Hepatocyte (in vitro differentiated cells): ENCODE results near the gene LMX1B. TPM values are rescaled to one million over a fixed set of nuclear protein-coding genes. Genes with fewer than 3 reads are reported as not detected.

Experiments
- DNase-seq: peaks from one replicate; pipeline ENCODE4 v3.0.0-alpha.2; 2016; ENCODE audit warnings: low spot score
- H2AFZ ChIP-seq: fragments of 200-600 bp; sonication (generic); 2 replicates; pipeline ENCODE4 v1.6.0; 2016; ENCODE audit warnings: antibody characterized with exemption, mild to moderate bottlenecking
- H3K27ac ChIP-seq: fragments of 200-600 bp; sonication (generic); 2 replicates; pipeline ENCODE4 v1.5.1; 2016; ENCODE audit warnings: mild to moderate bottlenecking
- H3K27me3 ChIP-seq: fragments of 200-600 bp; sonication (generic); 2 replicates; pipeline ENCODE4 v1.6.1; 2016
- H3K36me3 ChIP-seq: fragments of 200-600 bp; sonication (generic); replicated peaks from 2 replicates; pipeline ENCODE4 v1.5.1; 2016; ENCODE audit warnings: low read depth; ENCODE audit not compliant: insufficient read depth
- H3K4me1 ChIP-seq: fragments of 200-600 bp; sonication (generic); 2 replicates; pipeline ENCODE4 v1.5.1; 2016; ENCODE audit warnings: mild to moderate bottlenecking, moderate library complexity; ENCODE audit not compliant: insufficient read depth
- H3K4me2 ChIP-seq: fragments of 200-600 bp; sonication (generic); 2 replicates; pipeline ENCODE4 v1.6.0; 2016
- H3K4me3 ChIP-seq: fragments of 200-600 bp; sonication (generic); 2 replicates; pipeline ENCODE4 v1.5.1; 2016; ENCODE audit warnings: mild to moderate bottlenecking
- H3K79me2 ChIP-seq: fragments of 200-600 bp; sonication (generic); 2 replicates; pipeline ENCODE4 v1.6.0; 2017; ENCODE audit warnings: mild to moderate bottlenecking
- H3K9me2 ChIP-seq: fragments of 200-600 bp; sonication (generic); replicated peaks from 2 replicates; pipeline ENCODE4 v1.6.0; 2017; ENCODE audit warnings: mild to moderate bottlenecking; ENCODE audit not compliant: insufficient read depth
- H3K9me3 ChIP-seq: fragments of 200-600 bp; sonication (generic); 2 replicates; pipeline ENCODE4 v1.5.1; 2016; ENCODE audit warnings: low read depth, mild to moderate bottlenecking
- H4K20me1 ChIP-seq: fragments of 200-600 bp; sonication (generic); 2 replicates; pipeline ENCODE4 v1.6.0; 2016; ENCODE audit warnings: mild to moderate bottlenecking; ENCODE audit not compliant: insufficient read depth, poor library complexity, severe bottlenecking
- EZH2 ChIP-seq: fragments of 200-600 bp; sonication (generic); IDR thresholded peaks from 2 replicates; pipeline ENCODE4 v1.6.1; 2016; ENCODE audit warnings: antibody characterized with exemption, mild to moderate bottlenecking, borderline replicate concordance
- EZH2phosphoT487 ChIP-seq: fragments of 200-600 bp; sonication (generic); IDR thresholded peaks from one replicate; pipeline ENCODE4 v1.6.1; 2018; ENCODE audit warnings: antibody characterized with exemption, mild to moderate bottlenecking, low read depth, moderate library complexity; ENCODE audit not compliant: unreplicated experiment, severe bottlenecking
- WGBS: methylation state at CpG from one replicate; pipeline ENCODE4 v1.1.6; 2016; ENCODE audit warnings: low lambda C conversion rate; ENCODE audit errors: missing lambda C conversion rate; 5-methylcytosine and 5-hydroxymethylcytosine counted together
- polyA plus RNA-seq: library from polyadenylated mRNA; unstranded; fragments of >200 nt; fragmentation: Nextera tagmentation; extraction: Ambion mirVana; gene quantifications from 2 replicates; pipeline ENCODE4 v1.2.1, GENCODE V29; 2016
- total RNA-seq: library from RNA; depleted of rRNA; stranded (reverse); fragments of >200 nt; gene quantifications from 2 replicates; pipeline ENCODE4 v1.2.3, GENCODE V29; 2014
- TF ChIP-seq, protein P1 (sequence below): fragments of 200-600 bp; sonication (generic); IDR thresholded peaks from 2 replicates; pipeline ENCODE4 v1.5.1; 2016; ENCODE audit warnings: antibody characterized with exemption, mild to moderate bottlenecking; ENCODE audit not compliant: poor library complexity

Gene LMX1B
- total and polyA plus RNA-seq, 2 experiments from 2014 or later = 0.16 TPM; not detected in 1

DNA sequence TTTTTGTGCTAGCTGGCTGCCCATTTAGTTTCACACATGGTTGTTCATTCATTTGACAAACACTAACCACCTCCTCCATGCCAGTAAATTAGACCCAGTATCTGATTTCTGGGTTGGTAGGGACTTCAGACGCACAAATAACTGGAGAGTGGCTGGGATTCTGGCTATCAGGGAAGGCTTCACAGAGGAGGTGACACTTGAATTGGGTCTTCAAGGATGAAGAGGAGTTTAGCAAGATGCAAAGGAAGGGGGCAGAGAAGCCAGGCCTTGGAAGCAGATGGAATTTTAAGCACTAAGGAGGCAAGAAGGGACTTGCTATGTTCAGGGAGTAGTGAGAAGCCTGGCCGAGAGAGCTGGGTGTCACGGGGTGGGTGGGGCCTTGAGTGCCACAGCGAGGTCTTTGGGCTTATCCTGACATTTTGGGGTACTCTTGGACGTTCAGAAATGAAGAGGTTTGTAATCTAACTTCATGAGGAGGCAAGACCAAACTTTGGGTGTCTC lies 71.3 kb downstream of the LMX1B start:
- Histone ChIP-seq H3K4me3 (no peak overlapping the region), H3K9me3 (no peaks in the 10 kb centered on the region), H3K9me2 (no peaks in the 10 kb centered on the region), H3K36me3 (no peaks in the 10 kb centered on the region), H3K4me2 (no peak overlapping the region), H2AFZ (no peak overlapping the region), H4K20me1 (no peaks in the 10 kb centered on the region), H3K27me3 (peaks cover 89% of the 10 kb centered on the region), H3K79me2 (no peaks in the 10 kb centered on the region), H3K4me1 (no peaks in the 10 kb centered on the region), H3K27ac (no peak overlapping the region)
- WGBS = 68% methylated on average over 5 of the region's 5 CpGs
- TF ChIP-seq, protein P1, sequence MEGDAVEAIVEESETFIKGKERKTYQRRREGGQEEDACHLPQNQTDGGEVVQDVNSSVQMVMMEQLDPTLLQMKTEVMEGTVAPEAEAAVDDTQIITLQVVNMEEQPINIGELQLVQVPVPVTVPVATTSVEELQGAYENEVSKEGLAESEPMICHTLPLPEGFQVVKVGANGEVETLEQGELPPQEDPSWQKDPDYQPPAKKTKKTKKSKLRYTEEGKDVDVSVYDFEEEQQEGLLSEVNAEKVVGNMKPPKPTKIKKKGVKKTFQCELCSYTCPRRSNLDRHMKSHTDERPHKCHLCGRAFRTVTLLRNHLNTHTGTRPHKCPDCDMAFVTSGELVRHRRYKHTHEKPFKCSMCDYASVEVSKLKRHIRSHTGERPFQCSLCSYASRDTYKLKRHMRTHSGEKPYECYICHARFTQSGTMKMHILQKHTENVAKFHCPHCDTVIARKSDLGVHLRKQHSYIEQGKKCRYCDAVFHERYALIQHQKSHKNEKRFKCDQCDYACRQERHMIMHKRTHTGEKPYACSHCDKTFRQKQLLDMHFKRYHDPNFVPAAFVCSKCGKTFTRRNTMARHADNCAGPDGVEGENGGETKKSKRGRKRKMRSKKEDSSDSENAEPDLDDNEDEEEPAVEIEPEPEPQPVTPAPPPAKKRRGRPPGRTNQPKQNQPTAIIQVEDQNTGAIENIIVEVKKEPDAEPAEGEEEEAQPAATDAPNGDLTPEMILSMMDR = no peak
- TF ChIP-seq EZH2phosphoT487 (no peak), EZH2 (no peak)
- DNase-seq = no peak

DNA sequence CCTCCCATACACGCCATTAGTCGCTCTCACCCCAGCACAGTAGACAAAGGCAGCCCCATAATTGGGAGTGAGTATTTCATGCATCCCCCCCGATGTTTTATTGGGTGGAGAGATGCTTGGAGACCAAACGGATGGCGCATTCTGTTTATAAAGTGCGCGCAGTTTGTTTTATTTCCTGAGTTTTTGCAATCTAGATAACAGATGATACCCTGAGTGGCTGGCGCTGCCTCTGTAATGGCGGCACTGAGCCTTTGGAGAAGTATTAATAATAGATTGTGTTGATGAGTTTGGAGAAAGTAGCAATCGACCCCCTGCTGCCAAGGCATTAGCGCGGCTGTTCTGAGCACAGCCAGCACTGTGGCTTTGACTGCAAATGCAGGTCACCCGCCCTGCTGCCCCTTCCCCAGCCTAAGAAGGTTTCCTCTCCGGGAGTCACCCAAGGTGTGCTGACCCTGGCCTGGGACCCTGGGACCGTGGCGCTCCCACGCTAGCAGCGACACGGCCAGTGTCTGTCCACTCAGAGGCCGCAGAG lies 74.3 kb downstream of the LMX1B start:
- Histone ChIP-seq H3K27me3 (peaks cover 64% of the 10 kb centered on the region), H3K36me3 (no peaks in the 10 kb centered on the region), H3K4me1 (no peaks in the 10 kb centered on the region), H3K4me3 (no peak overlapping the region), H3K27ac (no peak overlapping the region), H3K9me3 (no peaks in the 10 kb centered on the region), H3K4me2 (no peak overlapping the region), H3K79me2 (no peaks in the 10 kb centered on the region), H2AFZ (no peak overlapping the region), H4K20me1 (no peaks in the 10 kb centered on the region), H3K9me2 (no peaks in the 10 kb centered on the region)
- TF ChIP-seq EZH2phosphoT487 = no peak
- TF ChIP-seq, protein P1 = no peak
- TF ChIP-seq EZH2 = no peak
- WGBS = 69% methylated on average over 20 of the region's 20 CpGs
- no peak for DNase-seq

DNA sequence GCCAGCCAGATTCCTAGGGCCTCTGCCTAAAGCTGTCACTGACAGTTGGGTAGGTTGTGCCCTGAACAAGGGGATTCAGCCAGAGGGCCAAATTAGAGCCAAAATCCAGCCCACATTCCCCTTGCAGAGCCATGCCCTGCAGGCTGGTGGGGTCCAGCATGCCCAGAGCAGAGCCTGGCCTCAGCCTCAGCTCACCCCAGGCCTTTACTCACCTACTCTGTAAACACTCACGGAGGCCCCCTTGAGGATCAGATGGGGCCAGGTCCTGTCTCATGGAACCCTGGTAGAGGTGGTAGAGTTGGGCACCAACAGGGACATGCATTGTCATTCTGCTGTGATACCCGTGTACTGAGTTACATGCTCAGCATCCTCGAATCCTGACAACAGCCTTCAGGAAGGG lies 74.9 kb downstream of the LMX1B start:
- no peaks in the 10 kb centered on the region for H3K79me2 ChIP-seq
- 69% methylated on average over 3 of the region's 3 CpGs for WGBS

More for the DNA sequence above, 74.9 kb downstream of the LMX1B start:
- TF ChIP-seq EZH2 = no peak
- TF ChIP-seq, protein P1 = no peak
- TF ChIP-seq EZH2phosphoT487 = no peak
- Histone ChIP-seq H3K9me3 (no peaks in the 10 kb centered on the region), H3K36me3 (no peaks in the 10 kb centered on the region), H4K20me1 (no peaks in the 10 kb centered on the region), H3K9me2 (no peaks in the 10 kb centered on the region), H3K4me3 (no peak overlapping the region), H3K27me3 (peaks cover 59% of the 10 kb centered on the region), H3K4me2 (no peak overlapping the region), H3K27ac (no peak overlapping the region), H3K4me1 (no peaks in the 10 kb centered on the region), H2AFZ (no peak overlapping the region)
- DNase-seq = no peak
